OCI-LY3 (cell line): Measurements from ENCODE around the gene CRB3.

Experiments used
- EZH2phosphoT487 ChIP-seq: fragments of 200-600 bp; shearing (Covaris generic); IDR thresholded peaks from 2 replicates; pipeline ENCODE4 v1.6.1; 2018; ENCODE audit warnings: antibody characterized with exemption, mixed run types, low read depth
- TF ChIP-seq, protein P1 (sequence below): fragments of 200-600, 300-600 bp; sonication (generic); IDR thresholded peaks from 2 replicates; pipeline ENCODE4 v1.5.1; 2014; ENCODE audit warnings: antibody characterized with exemption, low read length, low read depth

DNA sequence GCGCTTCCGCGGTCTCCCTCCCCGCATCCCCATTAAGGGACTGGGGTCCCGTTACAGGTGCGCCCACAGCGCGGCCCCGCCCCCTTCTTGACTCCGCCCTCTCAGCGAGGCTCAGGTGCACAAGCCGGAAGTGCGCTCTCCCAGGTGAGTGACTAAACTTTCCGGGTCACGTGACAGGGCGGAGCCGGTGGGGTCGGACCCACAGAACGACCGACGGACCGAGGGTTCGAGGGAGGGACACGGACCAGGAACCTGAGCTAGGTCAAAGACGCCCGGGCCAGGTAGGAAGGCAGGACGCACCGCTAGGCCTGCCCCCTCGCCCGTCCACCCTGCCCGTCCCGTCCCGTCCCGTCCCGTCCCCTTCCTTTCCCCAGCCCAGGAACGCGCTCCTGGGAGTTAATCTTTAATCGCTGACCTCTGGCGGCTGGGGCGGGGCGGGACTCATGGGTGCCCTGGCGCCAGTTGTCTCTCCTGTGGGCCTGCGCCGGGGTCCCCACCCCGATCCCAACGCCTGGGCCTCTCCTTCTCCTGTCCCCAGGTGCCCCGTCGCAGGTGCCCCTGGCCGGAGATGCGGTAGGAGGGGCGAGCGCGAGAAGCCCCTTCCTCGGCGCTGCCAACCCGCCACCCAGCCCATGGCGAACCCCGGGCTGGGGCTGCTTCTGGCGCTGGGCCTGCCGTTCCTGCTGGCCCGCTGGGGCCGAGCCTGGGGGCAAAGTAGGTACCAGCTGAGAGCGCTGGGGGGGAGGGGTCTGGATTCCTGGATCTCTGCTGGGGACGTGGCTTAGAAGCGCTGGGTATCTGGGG, at the start of gene CRB3:
- TF ChIP-seq, protein P1, sequence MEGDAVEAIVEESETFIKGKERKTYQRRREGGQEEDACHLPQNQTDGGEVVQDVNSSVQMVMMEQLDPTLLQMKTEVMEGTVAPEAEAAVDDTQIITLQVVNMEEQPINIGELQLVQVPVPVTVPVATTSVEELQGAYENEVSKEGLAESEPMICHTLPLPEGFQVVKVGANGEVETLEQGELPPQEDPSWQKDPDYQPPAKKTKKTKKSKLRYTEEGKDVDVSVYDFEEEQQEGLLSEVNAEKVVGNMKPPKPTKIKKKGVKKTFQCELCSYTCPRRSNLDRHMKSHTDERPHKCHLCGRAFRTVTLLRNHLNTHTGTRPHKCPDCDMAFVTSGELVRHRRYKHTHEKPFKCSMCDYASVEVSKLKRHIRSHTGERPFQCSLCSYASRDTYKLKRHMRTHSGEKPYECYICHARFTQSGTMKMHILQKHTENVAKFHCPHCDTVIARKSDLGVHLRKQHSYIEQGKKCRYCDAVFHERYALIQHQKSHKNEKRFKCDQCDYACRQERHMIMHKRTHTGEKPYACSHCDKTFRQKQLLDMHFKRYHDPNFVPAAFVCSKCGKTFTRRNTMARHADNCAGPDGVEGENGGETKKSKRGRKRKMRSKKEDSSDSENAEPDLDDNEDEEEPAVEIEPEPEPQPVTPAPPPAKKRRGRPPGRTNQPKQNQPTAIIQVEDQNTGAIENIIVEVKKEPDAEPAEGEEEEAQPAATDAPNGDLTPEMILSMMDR: no peak
- no peak for TF ChIP-seq EZH2phosphoT487
